KMS-11 (cell line): ENCODE results near the gene RBMXL2.

ENCODE experiments used
- H2AFZ ChIP-seq: fragments of 200-600 bp; sonication (generic); 2 replicates; pipeline ENCODE4 v1.6.1; 2016; ENCODE audit warnings: antibody characterized with exemption, mixed run types, low read depth
- H3K27ac ChIP-seq: fragments of 200-600 bp; sonication (generic); 2 replicates; pipeline ENCODE4 v1.6.1; 2016; ENCODE audit warnings: mild to moderate bottlenecking, mixed run types
- H3K27me3 ChIP-seq: fragments of 200-600 bp; sonication (generic); 2 replicates; pipeline ENCODE4 v1.6.1; 2017; ENCODE audit warnings: mild to moderate bottlenecking, low read depth, mixed run types, moderate library complexity; ENCODE audit not compliant: insufficient read depth
- H3K36me3 ChIP-seq: fragments of 200-600 bp; sonication (generic); 2 replicates; pipeline ENCODE4 v1.6.1; 2017; ENCODE audit warnings: mild to moderate bottlenecking, mixed run types; ENCODE audit not compliant: insufficient read depth
- H3K4me1 ChIP-seq: fragments of 200-600 bp; sonication (generic); 2 replicates; pipeline ENCODE4 v1.6.1; 2016; ENCODE audit warnings: mild to moderate bottlenecking, low read depth, mixed run types; ENCODE audit not compliant: poor library complexity, severe bottlenecking
- H3K4me2 ChIP-seq: fragments of 200-600 bp; sonication (generic); 2 replicates; pipeline ENCODE4 v1.7.0; 2016; ENCODE audit warnings: mild to moderate bottlenecking, mixed run types
- H3K4me3 ChIP-seq: fragments of 200-600 bp; sonication (generic); IDR thresholded peaks from 2 replicates; pipeline ENCODE4 v1.6.1; 2017; ENCODE audit warnings: low read depth, low read length, mixed read lengths; ENCODE audit not compliant: insufficient read depth
- H3K79me2 ChIP-seq: fragments of 200-600 bp; sonication (generic); 2 replicates; pipeline ENCODE4 v1.6.1; 2016; ENCODE audit warnings: low read depth, mixed run types; ENCODE audit not compliant: insufficient read depth
- H3K9ac ChIP-seq: fragments of 200-600 bp; sonication (generic); 2 replicates; pipeline ENCODE4 v1.6.1; 2016; ENCODE audit warnings: mild to moderate bottlenecking, mixed run types
- H4K20me1 ChIP-seq: fragments of 200-600 bp; sonication (generic); 2 replicates; pipeline ENCODE4 v1.6.1; 2016; ENCODE audit warnings: mild to moderate bottlenecking, mixed run types; ENCODE audit not compliant: insufficient read depth
- CTCF ChIP-seq: fragments of 200-600 bp; sonication (generic); conservative IDR thresholded peaks from 2 replicates; pipeline ENCODE4 v1.6.1; 2017; ENCODE audit warnings: low read depth, mild to moderate bottlenecking, antibody characterized with exemption, low read length, moderate library complexity, mixed read lengths

RBMXL2 gene

GRCh38 chr11:7077101-7077500, 11.7 kb upstream of the RBMXL2 start:
- Histone ChIP-seq H3K79me2 (no peaks in the 10 kb centered on the region), H3K4me2 (no peak overlapping the region), H3K36me3 (no peaks in the 10 kb centered on the region), H2AFZ (no peak overlapping the region), H3K4me3 (no peak overlapping the region), H4K20me1 (no peaks in the 10 kb centered on the region), H3K9ac (no peak overlapping the region), H3K4me1 (peaks cover 13% of the 10 kb centered on the region), H3K27me3 (no peaks in the 10 kb centered on the region), H3K27ac (no peak overlapping the region)
- no peak for TF ChIP-seq CTCF

GRCh38 chr11:7079545-7080135, 9.2 kb upstream of the RBMXL2 start:
- H3K79me2 ChIP-seq = no peaks in the 10 kb centered on the region
- H3K4me1 ChIP-seq = no peaks in the 10 kb centered on the region
- no peaks in the 10 kb centered on the region for H3K27me3 ChIP-seq
- no peak overlapping the region for H3K4me2 ChIP-seq
- no peak overlapping the region for H2AFZ ChIP-seq
- H3K27ac ChIP-seq = no peak overlapping the region
- H4K20me1 ChIP-seq = no peaks in the 10 kb centered on the region
- no peaks in the 10 kb centered on the region for H3K36me3 ChIP-seq
- no peak overlapping the region for H3K4me3 ChIP-seq
- H3K9ac ChIP-seq = no peak overlapping the region
- no peak for TF ChIP-seq CTCF

DNA sequence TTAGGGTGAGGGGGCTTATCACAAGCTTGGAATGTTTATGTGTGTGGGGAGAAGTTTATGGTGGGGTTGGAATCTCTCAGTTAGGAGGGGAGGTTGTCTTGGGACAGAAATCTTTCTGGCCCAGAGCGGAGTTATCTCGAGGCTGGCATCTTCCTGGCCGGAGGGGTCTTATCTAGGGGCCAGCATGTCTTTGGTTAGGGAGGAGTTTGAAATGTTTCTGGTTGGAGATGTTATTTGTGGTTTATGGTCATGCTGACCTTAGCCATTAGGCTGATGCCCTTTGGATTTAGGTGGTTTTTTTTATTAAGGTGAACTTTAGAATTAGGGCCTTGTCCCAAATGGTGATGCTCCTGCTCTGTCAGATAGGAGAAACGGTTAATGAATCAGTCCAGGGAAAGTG, 7.9 kb upstream of the RBMXL2 start:
- no peak overlapping the region for H3K4me3 ChIP-seq
- H3K27ac ChIP-seq = no peak overlapping the region
- no peak overlapping the region for H2AFZ ChIP-seq
- H3K4me1 ChIP-seq = no peaks in the 10 kb centered on the region
- H3K27me3 ChIP-seq = no peaks in the 10 kb centered on the region
- no peak overlapping the region for H3K9ac ChIP-seq
- H3K4me2 ChIP-seq = no peak overlapping the region
- no peaks in the 10 kb centered on the region for H3K79me2 ChIP-seq
- TF ChIP-seq CTCF = no peak
- no peaks in the 10 kb centered on the region for H4K20me1 ChIP-seq
- H3K36me3 ChIP-seq = no peaks in the 10 kb centered on the region

DNA sequence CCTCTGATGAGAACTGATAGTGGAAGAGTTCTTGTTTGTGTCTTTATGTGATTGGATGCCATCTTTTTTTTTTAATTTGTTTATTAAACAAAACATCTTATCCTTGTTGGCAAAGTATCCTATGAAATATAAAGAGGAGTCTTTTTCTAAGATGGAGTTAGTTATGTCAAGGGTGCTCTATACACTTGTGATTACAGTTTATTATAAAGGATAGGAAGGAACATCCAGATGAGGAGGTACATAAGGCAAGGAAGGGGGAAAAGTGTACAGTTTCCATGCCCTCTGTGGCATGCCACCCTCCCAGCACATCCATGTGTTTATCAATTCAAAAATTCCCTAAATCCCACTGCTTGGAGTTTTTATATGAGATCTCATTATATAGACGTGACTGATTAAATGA, 7.4 kb upstream of the RBMXL2 start:
- Histone ChIP-seq H4K20me1 (no peaks in the 10 kb centered on the region), H3K27ac (no peak overlapping the region), H3K9ac (no peak overlapping the region), H3K4me2 (no peak overlapping the region), H2AFZ (no peak overlapping the region), H3K79me2 (no peaks in the 10 kb centered on the region), H3K4me1 (no peaks in the 10 kb centered on the region), H3K27me3 (no peaks in the 10 kb centered on the region), H3K4me3 (no peak overlapping the region), H3K36me3 (no peaks in the 10 kb centered on the region)
- no peak for TF ChIP-seq CTCF
